ENCODE data around the gene SF3B3.

DNA sequence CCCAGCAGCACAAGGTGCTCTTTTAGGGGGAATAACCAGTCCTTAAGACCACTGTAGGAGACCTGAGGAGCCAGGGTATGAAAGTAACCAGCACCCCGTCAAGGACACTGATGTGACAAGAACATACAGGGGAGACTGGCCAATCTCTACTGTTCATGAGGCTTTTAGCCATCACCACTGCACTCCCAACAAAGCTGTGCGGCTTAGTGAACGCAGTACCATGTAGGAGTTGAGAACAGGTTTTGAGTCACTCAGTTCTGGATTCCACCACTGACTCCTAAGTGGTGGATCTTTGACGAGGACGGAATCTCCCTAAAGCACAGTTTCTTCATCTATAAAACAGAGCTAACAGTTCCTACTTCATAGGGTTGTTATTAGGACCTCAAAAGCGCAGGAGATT lies 27.1 kb upstream of the SF3B3 start:
- TF ChIP-seq, protein P1, sequence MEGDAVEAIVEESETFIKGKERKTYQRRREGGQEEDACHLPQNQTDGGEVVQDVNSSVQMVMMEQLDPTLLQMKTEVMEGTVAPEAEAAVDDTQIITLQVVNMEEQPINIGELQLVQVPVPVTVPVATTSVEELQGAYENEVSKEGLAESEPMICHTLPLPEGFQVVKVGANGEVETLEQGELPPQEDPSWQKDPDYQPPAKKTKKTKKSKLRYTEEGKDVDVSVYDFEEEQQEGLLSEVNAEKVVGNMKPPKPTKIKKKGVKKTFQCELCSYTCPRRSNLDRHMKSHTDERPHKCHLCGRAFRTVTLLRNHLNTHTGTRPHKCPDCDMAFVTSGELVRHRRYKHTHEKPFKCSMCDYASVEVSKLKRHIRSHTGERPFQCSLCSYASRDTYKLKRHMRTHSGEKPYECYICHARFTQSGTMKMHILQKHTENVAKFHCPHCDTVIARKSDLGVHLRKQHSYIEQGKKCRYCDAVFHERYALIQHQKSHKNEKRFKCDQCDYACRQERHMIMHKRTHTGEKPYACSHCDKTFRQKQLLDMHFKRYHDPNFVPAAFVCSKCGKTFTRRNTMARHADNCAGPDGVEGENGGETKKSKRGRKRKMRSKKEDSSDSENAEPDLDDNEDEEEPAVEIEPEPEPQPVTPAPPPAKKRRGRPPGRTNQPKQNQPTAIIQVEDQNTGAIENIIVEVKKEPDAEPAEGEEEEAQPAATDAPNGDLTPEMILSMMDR (IDR thresholded peaks at IDR 0.05), result no peak
- TF ChIP-seq POLR2A (IDR thresholded peaks at IDR 0.05) (no peak), EP300 (IDR thresholded peaks at IDR 0.05) (no peak)
